SK-N-SH treated with all-trans-retinoic acid at 6 μM for 48 hours (cell line): ENCODE data around the gene LIMK1.

ENCODE experiments used
- BACH2 ChIP-seq: fragments of 250-450 bp; sonication (Bioruptor Pico); IDR thresholded peaks from 2 replicates; pipeline ENCODE4 v1.9.0; 2021; ENCODE audit warnings: mild to moderate bottlenecking, borderline replicate concordance
- CSDC2 ChIP-seq: fragments of 250-450 bp; sonication (Bioruptor Pico); IDR thresholded peaks from 2 replicates; pipeline ENCODE4 v1.5.0; 2020; ENCODE audit warnings: mild to moderate bottlenecking, moderate library complexity
- ESRRG ChIP-seq: fragments of 250-450 bp; sonication (Bioruptor Pico); IDR thresholded peaks from 2 replicates; pipeline ENCODE4 v1.6.1; 2021; ENCODE audit warnings: mild to moderate bottlenecking
- OSR1 ChIP-seq: fragments of 250-450 bp; sonication (Bioruptor Pico); IDR thresholded peaks from 2 replicates; pipeline ENCODE4 v1.8.0; 2022; ENCODE audit warnings: moderate library complexity, mild to moderate bottlenecking, inconsistent platforms
- POU6F1 ChIP-seq: fragments of 250-450 bp; sonication (Bioruptor Pico); IDR thresholded peaks from 2 replicates; pipeline ENCODE4 v1.8.0; 2021; ENCODE audit warnings: low read depth, mild to moderate bottlenecking, moderate library complexity, borderline replicate concordance
- RARB ChIP-seq: fragments of 250-450 bp; sonication (Bioruptor Pico); IDR thresholded peaks from 2 replicates; pipeline ENCODE4 v1.8.0; 2021; ENCODE audit warnings: mild to moderate bottlenecking, moderate library complexity
- TSHZ2 ChIP-seq: fragments of 250-450 bp; sonication (Bioruptor Pico); IDR thresholded peaks from 2 replicates; pipeline ENCODE4 v1.5.0; 2020; ENCODE audit warnings: mild to moderate bottlenecking, moderate library complexity
- ZFP30 ChIP-seq: fragments of 450-650 bp; formaldehyde crosslinking; IDR thresholded peaks from 2 replicates; pipeline ENCODE4 v1.5.0; 2022; ENCODE audit warnings: mild to moderate bottlenecking, moderate library complexity
- ZNF565 ChIP-seq: fragments of 450-650 bp; formaldehyde crosslinking; conservative IDR thresholded peaks from 2 replicates; pipeline ENCODE4 v1.5.0; 2020; ENCODE audit warnings: low read depth, mild to moderate bottlenecking, moderate library complexity
- ZNF8 ChIP-seq: fragments of 450-650 bp; formaldehyde crosslinking; IDR thresholded peaks from 2 replicates; pipeline ENCODE4 v1.5.0; 2020; ENCODE audit warnings: mild to moderate bottlenecking, moderate library complexity

GRCh38 chr7:74069086-74069541 is 14.5 kb upstream of the LIMK1 start:
- TF ChIP-seq OSR1 (CRISPR knock-in tag), result no peak
- TF ChIP-seq CSDC2 (CRISPR knock-in tag), result no peak
- TF ChIP-seq ZNF565, result no peak
- no peak for TF ChIP-seq TSHZ2 (CRISPR knock-in tag)
- TF ChIP-seq BACH2 (CRISPR knock-in tag), result no peak
- TF ChIP-seq ESRRG (CRISPR knock-in tag), result no peak
- TF ChIP-seq RARB (CRISPR knock-in tag), result no peak
- TF ChIP-seq ZFP30 (CRISPR knock-in tag), result no peak
- TF ChIP-seq POU6F1 (CRISPR knock-in tag), result no peak
- TF ChIP-seq ZNF8 (CRISPR knock-in tag), result no peak
